ENCODE results near the gene PPP1R16B.

DNA sequence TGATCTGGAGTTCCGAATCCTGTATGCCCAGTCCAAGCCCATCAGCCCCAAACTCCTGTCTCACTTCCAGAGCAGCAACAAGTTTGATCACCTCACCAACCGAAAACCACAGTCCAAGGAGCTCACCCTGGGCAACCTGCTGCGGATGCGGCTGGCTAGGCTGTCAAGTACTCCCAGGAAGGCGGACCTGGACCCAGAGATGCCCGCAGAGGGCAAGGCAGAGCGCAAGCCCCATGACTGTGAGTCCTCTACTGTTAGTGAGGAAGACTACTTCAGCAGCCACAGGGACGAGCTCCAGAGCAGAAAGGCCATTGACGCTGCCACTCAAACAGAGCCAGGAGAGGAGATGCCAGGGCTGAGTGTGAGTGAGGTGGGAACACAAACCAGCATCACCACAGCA is 146.1 kb downstream of the PPP1R16B start:
- TF ChIP-seq, protein P1, sequence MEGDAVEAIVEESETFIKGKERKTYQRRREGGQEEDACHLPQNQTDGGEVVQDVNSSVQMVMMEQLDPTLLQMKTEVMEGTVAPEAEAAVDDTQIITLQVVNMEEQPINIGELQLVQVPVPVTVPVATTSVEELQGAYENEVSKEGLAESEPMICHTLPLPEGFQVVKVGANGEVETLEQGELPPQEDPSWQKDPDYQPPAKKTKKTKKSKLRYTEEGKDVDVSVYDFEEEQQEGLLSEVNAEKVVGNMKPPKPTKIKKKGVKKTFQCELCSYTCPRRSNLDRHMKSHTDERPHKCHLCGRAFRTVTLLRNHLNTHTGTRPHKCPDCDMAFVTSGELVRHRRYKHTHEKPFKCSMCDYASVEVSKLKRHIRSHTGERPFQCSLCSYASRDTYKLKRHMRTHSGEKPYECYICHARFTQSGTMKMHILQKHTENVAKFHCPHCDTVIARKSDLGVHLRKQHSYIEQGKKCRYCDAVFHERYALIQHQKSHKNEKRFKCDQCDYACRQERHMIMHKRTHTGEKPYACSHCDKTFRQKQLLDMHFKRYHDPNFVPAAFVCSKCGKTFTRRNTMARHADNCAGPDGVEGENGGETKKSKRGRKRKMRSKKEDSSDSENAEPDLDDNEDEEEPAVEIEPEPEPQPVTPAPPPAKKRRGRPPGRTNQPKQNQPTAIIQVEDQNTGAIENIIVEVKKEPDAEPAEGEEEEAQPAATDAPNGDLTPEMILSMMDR (IDR thresholded peaks at IDR 0.05) = no peak
- TF ChIP-seq POLR2A (IDR thresholded peaks at IDR 0.05) = no peak
